WI38 (cell line): ENCODE data around the gene TM9SF1.

Experiments
- H3K4me3 ChIP-seq: 2 replicates; pipeline ENCODE4 v1.5.1; 2011; ENCODE audit warnings: low read depth, mild to moderate bottlenecking, control low read depth, low read length
- CTCF ChIP-seq: IDR thresholded peaks from 2 replicates; pipeline ENCODE4 v1.5.1; 2012; ENCODE audit warnings: low read depth, mild to moderate bottlenecking, control low read depth, low read length

Gene TM9SF1

DNA sequence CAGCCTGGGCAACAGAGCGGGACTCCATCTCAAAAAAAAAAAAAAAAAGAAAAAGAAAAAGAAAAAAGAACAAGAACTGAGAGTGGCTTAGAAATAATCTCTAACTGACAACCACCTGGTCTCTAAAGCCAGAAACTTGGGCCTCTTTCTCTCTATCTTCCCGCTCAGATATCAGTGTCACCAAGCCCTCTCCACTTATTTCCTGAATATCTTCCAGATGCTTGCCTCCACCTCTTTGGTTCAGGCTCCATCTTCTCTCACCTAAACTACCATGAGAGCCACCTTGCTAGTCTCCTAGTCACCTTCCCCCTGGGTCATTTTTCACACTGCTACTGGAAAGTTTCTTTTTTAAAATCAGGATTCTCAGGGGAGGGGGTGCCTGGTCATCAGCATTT lies 1.8 kb upstream of the TM9SF1 start:
- H3K4me3 ChIP-seq = no peak overlapping the region
- TF ChIP-seq CTCF = no peak

DNA sequence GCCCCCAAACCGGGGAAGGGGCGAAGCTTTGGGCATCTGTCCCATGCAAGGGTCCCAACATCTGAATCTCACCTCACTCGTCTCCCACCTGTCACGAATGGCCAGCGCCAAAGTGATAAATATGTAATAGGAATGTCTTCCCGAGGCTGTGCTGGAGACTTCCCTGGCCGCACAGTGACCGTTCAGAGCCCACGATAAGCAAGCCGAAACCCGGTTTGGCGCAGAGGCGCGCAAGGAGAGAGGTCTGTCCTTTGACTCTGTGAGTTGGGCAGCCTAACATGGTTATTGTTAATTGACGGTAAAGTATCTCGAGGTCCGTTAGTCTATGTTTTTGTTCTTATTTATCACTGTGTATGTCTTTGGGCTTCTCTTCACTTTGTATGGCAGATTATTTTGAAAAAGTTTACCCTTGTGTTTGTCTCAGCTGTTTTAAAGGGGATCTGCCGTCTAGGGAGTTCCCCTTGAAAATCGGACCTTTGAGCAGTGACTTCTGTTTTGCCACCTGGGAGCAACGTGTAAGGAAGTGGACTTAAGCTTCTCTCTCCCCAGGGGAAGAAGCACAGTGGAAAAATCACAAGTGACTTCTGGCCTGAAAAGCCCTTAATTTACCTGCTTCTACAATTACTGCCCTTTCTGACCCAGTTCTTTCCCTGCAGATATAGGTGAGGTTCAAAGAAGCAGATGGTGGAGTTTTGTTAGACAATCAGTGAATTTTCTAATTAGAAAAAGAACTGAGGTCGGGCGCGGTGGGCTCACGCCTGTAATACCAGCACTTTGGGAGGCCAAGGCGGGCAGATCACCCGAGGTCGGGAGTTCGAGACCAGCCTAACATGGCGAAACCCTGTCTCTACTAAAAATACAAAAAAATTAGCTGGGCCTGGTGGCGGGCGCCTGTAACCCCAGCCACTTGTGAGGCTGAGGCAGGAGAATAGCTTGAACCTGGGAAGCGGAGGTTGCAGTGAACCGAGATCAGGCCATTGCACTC lies 1.1 kb upstream of the TM9SF1 start:
- peak overlapping the region; percentile 89 for H3K4me3 ChIP-seq
- TF ChIP-seq CTCF = no peak

DNA sequence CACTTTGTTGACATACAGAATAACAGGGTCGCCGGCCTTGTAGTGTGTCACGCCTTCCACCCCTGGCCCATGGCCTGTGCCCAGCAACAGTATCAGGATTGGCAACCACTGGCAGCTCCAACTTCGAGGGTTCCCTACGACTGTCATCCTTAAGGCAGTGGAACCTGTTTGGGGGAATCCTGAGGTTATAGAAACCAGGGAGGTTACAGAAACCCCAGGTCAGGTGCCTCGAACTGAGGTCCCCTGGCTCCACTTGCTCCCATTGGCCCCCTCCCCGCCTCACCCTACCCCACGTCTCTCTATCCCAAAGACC lies 412 bp downstream of the TM9SF1 start:
- H3K4me3 ChIP-seq = peak overlapping the region; percentile 89
- no peak for TF ChIP-seq CTCF

GRCh38 chr14:24194186-24194872 lies 912 bp downstream of the TM9SF1 start:
- TF ChIP-seq CTCF = no peak
- peak overlapping the region; percentile 89 for H3K4me3 ChIP-seq

DNA sequence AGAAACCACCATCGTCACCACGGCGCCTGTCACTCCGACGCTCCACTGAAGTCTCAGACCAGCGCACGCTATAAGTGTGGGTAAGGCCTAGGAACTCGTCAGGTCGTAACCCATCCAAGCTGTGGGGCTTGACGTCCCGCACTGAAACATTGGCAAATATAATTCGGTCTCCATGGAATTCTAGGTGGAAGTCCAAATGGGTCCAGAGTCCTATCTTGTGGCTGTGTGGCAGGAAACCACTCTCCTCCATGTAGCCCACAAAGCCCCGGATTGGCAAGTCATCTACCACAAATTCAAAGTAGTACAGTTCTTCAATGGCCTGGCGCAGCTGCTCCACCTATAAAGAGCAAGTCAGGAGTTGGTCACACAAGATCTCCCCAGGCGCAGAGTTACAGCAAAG lies 2.3 kb downstream of the TM9SF1 start:
- TF ChIP-seq CTCF = no peak
- H3K4me3 ChIP-seq = no peak overlapping the region

DNA sequence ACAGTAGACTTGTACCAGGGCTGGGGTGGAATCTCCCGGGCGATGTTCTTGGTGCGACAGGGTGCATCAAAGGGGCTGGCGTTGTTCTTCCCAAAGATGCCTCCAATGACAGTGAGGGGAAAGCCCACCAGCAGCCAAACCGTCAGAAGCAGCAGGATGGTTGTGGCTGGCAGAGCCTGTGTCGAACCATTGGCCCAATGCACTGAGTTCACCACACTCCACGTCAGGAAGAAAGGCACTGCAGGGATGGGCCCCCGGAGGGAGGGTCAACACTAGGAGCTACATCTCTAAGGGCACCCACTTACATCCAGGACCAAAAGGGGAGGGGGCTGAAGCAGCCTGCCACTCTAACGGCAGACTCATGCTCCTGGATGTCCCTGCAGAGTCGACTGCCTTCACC lies 4.8 kb downstream of the TM9SF1 start:
- no peak overlapping the region for H3K4me3 ChIP-seq
- no peak for TF ChIP-seq CTCF

- TF ChIP-seq CTCF = no peak
- H3K4me3 ChIP-seq = no peak overlapping the region
Observed at GRCh38 chr14:24189460-24189859, 5.8 kb downstream of the TM9SF1 start.
